ENCODE data around the gene GPD2. TPM values are rescaled to one million over a fixed set of nuclear protein-coding genes. Genes with fewer than 3 reads are reported as not detected.

The GPD2 gene
- total RNA-seq, 4 donors from 2014 or later, result 16.7 to 51.5 (median 26.8) TPM

- ATAC-seq, result no peak
- no peak overlapping the region for H3K4me3 ChIP-seq
- TF ChIP-seq EP300 (IDR thresholded peaks at IDR 0.05), result no peak
- no peak for TF ChIP-seq CTCF (IDR thresholded peaks at IDR 0.05)
- TF ChIP-seq POLR2AphosphoS5 (IDR thresholded peaks at IDR 0.05), result no peak
- no peak for TF ChIP-seq POLR2A (IDR thresholded peaks at IDR 0.05)
- no peaks in the 10 kb centered on the region for H3K4me1 ChIP-seq
- no peaks in the 10 kb centered on the region for H3K9me3 ChIP-seq
- no peaks in the 10 kb centered on the region for H3K27me3 ChIP-seq
- peaks cover 0 to 17% of the 10 kb centered on the region in 2 donors for H3K36me3 ChIP-seq
- H3K27ac ChIP-seq, result no peak overlapping the region
- 86 to 90% methylated on average over 5 of the region's 5 CpGs for WGBS, 2 donors (ENCODE audit: low coverage in 1 of 2)
These were observed 129.0 kb downstream of the GPD2 start for GRCh38 chr2:156565066-156565710.

GRCh38 chr2:156573710-156574109, 137.5 kb downstream of the GPD2 start:
- no peaks in the 10 kb centered on the region for H3K4me1 ChIP-seq
- no peaks in the 10 kb centered on the region for H3K9me3 ChIP-seq
- no peak overlapping the region for H3K27ac ChIP-seq
- H3K4me3 ChIP-seq, result no peak overlapping the region
- 68 to 83% methylated on average over 2 of the region's 2 CpGs for WGBS, 2 donors (ENCODE audit: low coverage in 1 of 2)
- TF ChIP-seq EP300 (IDR thresholded peaks at IDR 0.05) (no peak), POLR2AphosphoS5 (IDR thresholded peaks at IDR 0.05) (no peak), POLR2A (IDR thresholded peaks at IDR 0.05) (no peak), CTCF (IDR thresholded peaks at IDR 0.05) (no peak)
- no peaks in the 10 kb centered on the region for H3K27me3 ChIP-seq
- peaks cover 0 to 48% of the 10 kb centered on the region in 2 donors for H3K36me3 ChIP-seq
- ATAC-seq, result no peak

- H3K36me3 ChIP-seq, result peaks cover 0 to 45% of the 10 kb centered on the region in 2 donors
- no peaks in the 10 kb centered on the region for H3K27me3 ChIP-seq
- no peaks in the 10 kb centered on the region for H3K4me1 ChIP-seq
- TF ChIP-seq POLR2A (IDR thresholded peaks at IDR 0.05) (no peak), CTCF (IDR thresholded peaks at IDR 0.05) (no peak), EP300 (IDR thresholded peaks at IDR 0.05) (no peak), POLR2AphosphoS5 (IDR thresholded peaks at IDR 0.05) (no peak)
- no peak overlapping the region for H3K27ac ChIP-seq
- no peaks in the 10 kb centered on the region for H3K9me3 ChIP-seq
- no peak overlapping the region for H3K4me3 ChIP-seq
- no peak for ATAC-seq
These were observed 137.9 kb downstream of the GPD2 start for GRCh38 chr2:156574112-156574511.

- no peaks in the 10 kb centered on the region for H3K4me1 ChIP-seq
- WGBS, 2 donors (ENCODE audit: low coverage in 1 of 2), result 56 to 67% methylated on average over 3 of the region's 3 CpGs
- no peak overlapping the region for H3K4me3 ChIP-seq
- H3K27me3 ChIP-seq, result no peaks in the 10 kb centered on the region
- peaks cover 0 to 33% of the 10 kb centered on the region in 2 donors for H3K36me3 ChIP-seq
- no peak overlapping the region for H3K27ac ChIP-seq
- no peak for TF ChIP-seq POLR2AphosphoS5 (IDR thresholded peaks at IDR 0.05)
- TF ChIP-seq CTCF (IDR thresholded peaks at IDR 0.05), result no peak
- TF ChIP-seq POLR2A (IDR thresholded peaks at IDR 0.05), result no peak
- TF ChIP-seq EP300 (IDR thresholded peaks at IDR 0.05), result no peak
- ATAC-seq, result no peak
- no peaks in the 10 kb centered on the region for H3K9me3 ChIP-seq
These were observed 139.8 kb downstream of the GPD2 start for GRCh38 chr2:156576005-156576404.

- H3K4me1 ChIP-seq, result no peaks in the 10 kb centered on the region
- no peak for ATAC-seq
- no peak overlapping the region for H3K4me3 ChIP-seq
- peaks cover 0 to 37% of the 10 kb centered on the region in 2 donors for H3K36me3 ChIP-seq
- no peaks in the 10 kb centered on the region for H3K27me3 ChIP-seq
- TF ChIP-seq CTCF (IDR thresholded peaks at IDR 0.05) (no peak), EP300 (IDR thresholded peaks at IDR 0.05) (no peak), POLR2AphosphoS5 (IDR thresholded peaks at IDR 0.05) (no peak), POLR2A (IDR thresholded peaks at IDR 0.05) (no peak)
- no peak overlapping the region for H3K27ac ChIP-seq
- H3K9me3 ChIP-seq, result no peaks in the 10 kb centered on the region
These were observed 144.3 kb downstream of the GPD2 start for GRCh38 chr2:156580501-156580900.
